Heart left ventricle (tissue), 16 donors: ENCODE data around the gene CNTNAP5. TPM values are rescaled to one million over a fixed set of nuclear protein-coding genes. Genes with fewer than 3 reads are reported as not detected.

Source experiments
- ATAC-seq, 4 donors: fragments of 200-7000 bp; cut with Tn5 transposase; one replicate each; pipeline ENCODE4 v1.9.1; 2020 to 2022; ENCODE audit warnings: moderate library complexity in 4 of 4, mild to moderate bottlenecking in 3 of 4, moderate number of reproducible peaks in 1 of 4
- DNase-seq, 5 donors: peaks; one replicate each; pipeline ENCODE4 v3.0.0-alpha.2; 2020
- H3K27ac ChIP-seq, 12 donors: fragments of 200-600 bp; sonication (generic) in 4 of 12; one replicate each; pipeline versions ENCODE4 v1.5.0 to v1.8.0; 2016 to 2022; ENCODE audit warnings: mild to moderate bottlenecking in 2 of 12
- H3K27me3 ChIP-seq, 9 donors: fragments of 200-600 bp; sonication (generic) in 2 of 9; one replicate each; pipeline versions ENCODE4 v1.5.1 to v1.8.0; 2016 to 2022; ENCODE audit warnings: mild to moderate bottlenecking in 3 of 9
- H3K36me3 ChIP-seq, 9 donors: fragments of 200-600 bp; sonication (generic) in 2 of 9; one replicate each; pipeline versions ENCODE4 v1.5.0 to v1.8.0; 2018 to 2022; ENCODE audit warnings: mild to moderate bottlenecking in 2 of 9
- H3K4me1 ChIP-seq, 12 donors: fragments of 200-600 bp; sonication (generic) in 4 of 12; one replicate each; pipeline versions ENCODE4 v1.5.0 to v1.8.0; 2016 to 2022; ENCODE audit warnings: mild to moderate bottlenecking in 3 of 12
- H3K4me3 ChIP-seq, 12 donors: fragments of 200-600 bp; sonication (generic) in 4 of 12; one replicate each; pipeline versions ENCODE4 v1.5.0 to v1.8.0; 2017 to 2022; ENCODE audit warnings: mild to moderate bottlenecking in 9 of 12, moderate library complexity in 4 of 12
- H3K9me3 ChIP-seq, 12 donors: fragments of 200-600 bp; sonication (generic) in 4 of 12; one replicate each; pipeline versions ENCODE4 v1.5.0 to v1.8.0; 2016 to 2022; ENCODE audit warnings: mild to moderate bottlenecking in 1 of 12
- CTCF ChIP-seq, 12 donors: fragments of 200-600 bp; sonication (generic) in 4 of 12; IDR thresholded peaks; one replicate each; pipeline versions ENCODE4 v1.5.0 to v1.8.0; 2018 to 2022; ENCODE audit warnings: antibody characterized with exemption in 12 of 12, mild to moderate bottlenecking in 5 of 12
- POLR2A ChIP-seq, 2 donors: fragments of 450-650 bp; IDR thresholded peaks; one replicate each; pipeline ENCODE4 v1.6.1; 2017; ENCODE audit warnings: antibody characterized with exemption in 2 of 2, mild to moderate bottlenecking in 2 of 2, moderate library complexity in 2 of 2
- WGBS, 4 donors: extraction: QIAGEN DNeasy Blood & Tissue Kit in 2 of 4; methylation state at CpG; one replicate each; pipeline versions ENCODE4 v1.1.5 to v1.1.7; 2013 to 2018; 5-methylcytosine and 5-hydroxymethylcytosine counted together
- intact Hi-C, 10 donors: fragments of 100-400 bp; cut with DNase I; formaldehyde crosslinking; loops; one replicate each; pipeline versions ENCODE4 v1.11.1 to v1.14.2; 2022
- polyA plus RNA-seq, 2 donors: library from polyadenylated mRNA; stranded (reverse); fragments of 200-250 nt; gene quantifications; one replicate each; pipeline ENCODE4 v1.2.3, GENCODE V29; 2013
- total RNA-seq, 9 donors: library from RNA; depleted of rRNA in 2 of 9; stranded (reverse); fragments of >200 nt in 2 of 9; fragmentation: NEBNext Ultra II Directional in 3 of 9; extraction: Animal tissue kit (Norgen Biotek cat#: 25700) in 3 of 9; gene quantifications; one replicate each; pipeline versions ENCODE4 v1.1.0 to v1.2.4, GENCODE V29; 2016 to 2023
- donor health status: ischemic (EF 13 %, LVEDD 7.1; RV severe dilation, severe dysfunction).
- donor health status: healthy with polysubstance abuse.
- donor health status: DM: no; HTN: yes; CAD: no.
- donor health status: DM: no; HTN: no; CAD: no.
- donor health status: ischemic (EF 25% LVEDD 6.9; RV normal size, moderate dysfunction).
- donor health status: ischemic (EF 25% LVEDD 5.7; RV mildly dilated, moderate dysfunction).
- donor health status: healthy.
- donor health status: DM: yes; HTN: yes; CAD: no.
- donor health status: ischemic (EF 35%, LVEDD 5.7; RV mildly dilated, moderate dysfunction).
- donor health status: nonischemic (EF 11% LVEDD 7.7; RV severe dilation, severe dysfunction).
- donor health status: DM: yes; HTN: yes; CAD: no.
- donor health status: PGD.
- donor health status: ischemic (EF 29% LVEDD 5.4; RV normal size, mild dysfunction).
- donor health status: nonischemic (EF 23%, LVEDD 6.1; RV moderate dilation, normal function).

Gene CNTNAP5
- total and polyA plus RNA-seq, 11 donors = not detected

GRCh38 chr2:124035001-124035400 lies 9.9 kb downstream of the CNTNAP5 start:
- DNase-seq (no peak), ATAC-seq (no peak)
- WGBS, 4 donors = 67 to 85% (median 75%) methylated on average over 1 of the region's 1 CpG
- H3K27ac ChIP-seq = no peak overlapping the region
- no peaks in the 10 kb centered on the region for H3K9me3 ChIP-seq
- no peak for TF ChIP-seq CTCF (IDR thresholded peaks at IDR 0.05)
- no peak for TF ChIP-seq POLR2A (IDR thresholded peaks at IDR 0.05)
- H3K4me3 ChIP-seq = no peak overlapping the region
- H3K4me1 ChIP-seq = no peaks in the 10 kb centered on the region
- intact Hi-C loops = loop anchor here in 1 of 10 donors (10.0 kb wide), 1 partner anchor 770 kb away; no protein-coding TSS in a partner anchor
- no peaks in the 10 kb centered on the region for H3K36me3 ChIP-seq
- H3K27me3 ChIP-seq = no peaks in the 10 kb centered on the region

- 45 to 48% (median 47%) methylated on average over 2 of the region's 2 CpGs for WGBS, 4 donors
- Histone ChIP-seq H3K4me1 (no peaks in the 10 kb centered on the region), H3K4me3 (no peak overlapping the region), H3K9me3 (no peaks in the 10 kb centered on the region), H3K27ac (no peak overlapping the region), H3K27me3 (no peaks in the 10 kb centered on the region), H3K36me3 (no peaks in the 10 kb centered on the region)
- DNase-seq (no peak), ATAC-seq (no peak)
- TF ChIP-seq CTCF (IDR thresholded peaks at IDR 0.05) = no peak
- no peak for TF ChIP-seq POLR2A (IDR thresholded peaks at IDR 0.05)
- intact Hi-C loops = loop anchor here in 1 of 10 donors (10.0 kb wide), 1 partner anchor 766 kb away; no protein-coding TSS in a partner anchor
Measured at GRCh38 chr2:124039032-124039431, 13.9 kb downstream of the CNTNAP5 start.

GRCh38 chr2:124039762-124040291 lies 14.7 kb downstream of the CNTNAP5 start:
- no peak overlapping the region for H3K4me3 ChIP-seq
- 80 to 85% (median 84%) methylated on average over 4 of the region's 4 CpGs for WGBS, 4 donors
- DNase-seq (no peak), ATAC-seq (no peak)
- no peak overlapping the region for H3K27ac ChIP-seq
- intact Hi-C loops = loop anchor here in 1 of 10 donors (10.0 kb wide), 1 partner anchor 765 kb away; no protein-coding TSS in a partner anchor
- H3K9me3 ChIP-seq = no peaks in the 10 kb centered on the region
- no peak for TF ChIP-seq POLR2A (IDR thresholded peaks at IDR 0.05)
- no peak for TF ChIP-seq CTCF (IDR thresholded peaks at IDR 0.05)
- H3K27me3 ChIP-seq = no peaks in the 10 kb centered on the region
- no peaks in the 10 kb centered on the region for H3K36me3 ChIP-seq
- no peaks in the 10 kb centered on the region for H3K4me1 ChIP-seq

GRCh38 chr2:124045894-124046293 lies 20.8 kb downstream of the CNTNAP5 start:
- Histone ChIP-seq H3K9me3 (no peaks in the 10 kb centered on the region), H3K4me3 (no peak overlapping the region), H3K36me3 (no peaks in the 10 kb centered on the region), H3K27me3 (no peaks in the 10 kb centered on the region), H3K27ac (no peak overlapping the region), H3K4me1 (no peaks in the 10 kb centered on the region)
- DNase-seq (no peak), ATAC-seq (no peak)
- WGBS, 4 donors = 73 to 78% (median 73%) methylated on average over 2 of the region's 2 CpGs
- TF ChIP-seq CTCF (IDR thresholded peaks at IDR 0.05) = no peak
- no peak for TF ChIP-seq POLR2A (IDR thresholded peaks at IDR 0.05)
- intact Hi-C loops = no loop called here
